Measurements from ENCODE around the gene QRSL1. TPM values are rescaled to one million over a fixed set of nuclear protein-coding genes. Genes with fewer than 3 reads are reported as not detected.

Gene QRSL1
- total RNA-seq, 1 experiment from 2014 or later, result 18.4 TPM

GRCh38 chr6:106693418-106693817, 64.0 kb downstream of the QRSL1 start:
- ChIA-PET POLR2A (no interaction called here), CTCF (interaction anchor here (0.5 kb wide), 1 partner anchor 331 kb away, joined by 7 read pairs; no protein-coding TSS in a partner anchor)
- H3K36me3 ChIP-seq (ENCODE audit: control insufficient read depth, insufficient read depth, low read length), result no peaks in the 10 kb centered on the region
- no peak for TF ChIP-seq POLR2AphosphoS5 (IDR thresholded peaks at IDR 0.05; ENCODE audit: low read depth, low read length)
- no peak for TF ChIP-seq TCF7L2 (IDR thresholded peaks at IDR 0.05; ENCODE audit: low read depth, low read length)
- no peak for TF ChIP-seq REST (IDR thresholded peaks at IDR 0.05; ENCODE audit: insufficient read depth in 1 of 2, low read depth in 2 of 2, low read length in 1 of 2)
- intact Hi-C loops (cut with micrococcal nuclease; ENCODE audit: unreplicated experiment) (loop anchor here (10.0 kb wide), 1 partner anchor 281 kb away; the partner anchor contains the start of gene CD24), in situ Hi-C loops (cut with HindIII; ENCODE audit: low pct_unique_long_range_greater_than_20kb, low sequenced_read_pairs) (no loop called here)
- no TSS peak for BruUV-seq (replicated peaks)
- H3K9me3 ChIP-seq (ENCODE audit: control insufficient read depth, insufficient read depth, low read depth, low read length), result no peaks in the 10 kb centered on the region
- H3K4me1 ChIP-seq (ENCODE audit: control insufficient read depth, insufficient read depth, low read length), result 0 out of 2 replicates have a peak, but pooled peaks cover 5% of the 10 kb centered on the region
- 0 out of 2 replicates have a peak, but pooled peaks cover 2% of the 10 kb centered on the region for H3K27me3 ChIP-seq (ENCODE audit: control insufficient read depth, insufficient read depth, low read length)
- H3K27ac ChIP-seq (ENCODE audit: low read length), result no peak overlapping the region
- ATAC-seq (no peak), DNase-seq (ENCODE audit: low read depth, low spot score) (no peak)
- no peak overlapping the region for H3K4me3 ChIP-seq (ENCODE audit: low read depth in 2 of 2, low read length in 2 of 2)

GRCh38 chr6:106694343-106694742, 65.0 kb downstream of the QRSL1 start:
- Histone ChIP-seq H3K4me3 (ENCODE audit: low read depth in 2 of 2, low read length in 2 of 2) (no peak overlapping the region), H3K9me3 (ENCODE audit: control insufficient read depth, insufficient read depth, low read depth, low read length) (no peaks in the 10 kb centered on the region), H3K36me3 (ENCODE audit: control insufficient read depth, insufficient read depth, low read length) (no peaks in the 10 kb centered on the region), H3K27ac (ENCODE audit: low read length) (no peak overlapping the region), H3K27me3 (ENCODE audit: control insufficient read depth, insufficient read depth, low read length) (0 out of 2 replicates have a peak, but pooled peaks cover 2% of the 10 kb centered on the region), H3K4me1 (ENCODE audit: control insufficient read depth, insufficient read depth, low read length) (0 out of 2 replicates have a peak, but pooled peaks cover 5% of the 10 kb centered on the region)
- DNase-seq (ENCODE audit: low read depth, low spot score) (no peak), ATAC-seq (no peak)
- BruUV-seq (replicated peaks), result no TSS peak
- CTCF ChIA-PET, result no interaction called here
- in situ Hi-C loops (cut with HindIII; ENCODE audit: low pct_unique_long_range_greater_than_20kb, low sequenced_read_pairs), result no loop called here
- TF ChIP-seq TCF7L2 (IDR thresholded peaks at IDR 0.05; ENCODE audit: low read depth, low read length) (no peak), POLR2AphosphoS5 (IDR thresholded peaks at IDR 0.05; ENCODE audit: low read depth, low read length) (no peak), REST (IDR thresholded peaks at IDR 0.05; ENCODE audit: insufficient read depth in 1 of 2, low read depth in 2 of 2, low read length in 1 of 2) (no peak), CTCF (IDR thresholded peaks at IDR 0.05) (no peak), SIN3A (IDR thresholded peaks at IDR 0.05; ENCODE audit: borderline replicate concordance, insufficient read depth, low read depth, low read length) (no peak)
- POLR2A ChIA-PET, result no interaction called here
- intact Hi-C loops (cut with micrococcal nuclease; ENCODE audit: unreplicated experiment), result loop anchor here (10.0 kb wide), 1 partner anchor 280 kb away; the partner anchor contains the start of gene CD24
